LNCAP (cell line): ENCODE data around the gene SPOCD1.

Source experiments
- TF ChIP-seq, protein P1 (sequence below): fragments of 450-650 bp; IDR thresholded peaks from 2 replicates; pipeline ENCODE4 v1.5.1; 2017; ENCODE audit warnings: mild to moderate bottlenecking

Gene SPOCD1

GRCh38 chr1:31762726-31763670, 52.8 kb downstream of the SPOCD1 start:
- TF ChIP-seq, protein P1, sequence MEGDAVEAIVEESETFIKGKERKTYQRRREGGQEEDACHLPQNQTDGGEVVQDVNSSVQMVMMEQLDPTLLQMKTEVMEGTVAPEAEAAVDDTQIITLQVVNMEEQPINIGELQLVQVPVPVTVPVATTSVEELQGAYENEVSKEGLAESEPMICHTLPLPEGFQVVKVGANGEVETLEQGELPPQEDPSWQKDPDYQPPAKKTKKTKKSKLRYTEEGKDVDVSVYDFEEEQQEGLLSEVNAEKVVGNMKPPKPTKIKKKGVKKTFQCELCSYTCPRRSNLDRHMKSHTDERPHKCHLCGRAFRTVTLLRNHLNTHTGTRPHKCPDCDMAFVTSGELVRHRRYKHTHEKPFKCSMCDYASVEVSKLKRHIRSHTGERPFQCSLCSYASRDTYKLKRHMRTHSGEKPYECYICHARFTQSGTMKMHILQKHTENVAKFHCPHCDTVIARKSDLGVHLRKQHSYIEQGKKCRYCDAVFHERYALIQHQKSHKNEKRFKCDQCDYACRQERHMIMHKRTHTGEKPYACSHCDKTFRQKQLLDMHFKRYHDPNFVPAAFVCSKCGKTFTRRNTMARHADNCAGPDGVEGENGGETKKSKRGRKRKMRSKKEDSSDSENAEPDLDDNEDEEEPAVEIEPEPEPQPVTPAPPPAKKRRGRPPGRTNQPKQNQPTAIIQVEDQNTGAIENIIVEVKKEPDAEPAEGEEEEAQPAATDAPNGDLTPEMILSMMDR, result peak; percentile 74

GRCh38 chr1:31762323-31762722, 53.5 kb downstream of the SPOCD1 start:
- TF ChIP-seq, protein P1, result no peak

GRCh38 chr1:31761883-31762282, 53.9 kb downstream of the SPOCD1 start:
- TF ChIP-seq, protein P1, result no peak

DNA sequence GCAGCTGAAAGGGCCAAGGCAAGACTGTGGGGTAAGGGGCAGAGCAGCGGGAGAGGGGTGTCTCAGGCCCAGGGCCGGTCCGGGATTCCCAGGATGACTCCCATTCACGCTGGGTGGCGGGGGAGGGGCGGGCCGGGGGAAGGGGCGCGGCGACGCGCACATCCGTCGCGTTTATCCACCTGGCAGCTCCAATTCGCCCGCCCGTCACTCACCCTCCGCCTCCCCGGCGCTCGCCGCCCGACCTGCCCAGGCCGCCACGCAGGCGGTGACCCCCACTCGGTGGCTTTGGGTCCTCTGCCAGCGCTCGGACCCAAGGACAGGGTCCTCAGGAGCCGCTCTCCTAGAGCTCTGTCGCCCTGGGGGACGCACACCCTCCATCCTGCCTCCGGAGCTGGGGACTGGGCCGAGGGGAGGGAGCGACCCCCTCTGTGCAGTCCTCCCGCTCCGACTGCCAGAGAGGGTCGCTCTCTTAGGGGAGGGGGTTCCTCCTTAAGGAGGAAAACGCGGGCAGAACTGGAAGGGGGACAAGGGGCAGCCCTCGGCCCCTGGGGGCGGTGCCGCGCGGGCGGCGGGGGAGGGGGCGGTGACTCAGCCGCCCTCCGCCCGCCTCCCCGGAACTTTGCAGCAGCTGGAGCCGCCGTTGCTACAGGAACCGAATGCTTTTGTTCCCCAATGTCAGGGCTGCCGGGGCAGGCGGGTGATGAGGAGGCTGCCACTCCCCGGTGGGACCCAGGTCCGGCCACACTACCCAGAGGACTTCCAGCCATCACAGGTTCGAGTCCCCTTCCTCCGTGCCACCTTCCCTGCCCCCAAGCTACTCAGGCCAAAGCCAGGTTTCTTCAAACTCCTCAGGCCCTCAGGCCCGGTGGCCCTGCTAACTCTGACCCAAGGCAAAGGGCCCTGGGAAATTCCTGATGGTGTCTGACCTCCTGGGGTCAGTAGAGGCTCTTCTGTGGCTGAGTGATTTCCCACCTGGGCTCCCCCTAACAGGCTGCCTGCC, 55.1 kb downstream of the SPOCD1 start:
- TF ChIP-seq, protein P1, result no peak

DNA sequence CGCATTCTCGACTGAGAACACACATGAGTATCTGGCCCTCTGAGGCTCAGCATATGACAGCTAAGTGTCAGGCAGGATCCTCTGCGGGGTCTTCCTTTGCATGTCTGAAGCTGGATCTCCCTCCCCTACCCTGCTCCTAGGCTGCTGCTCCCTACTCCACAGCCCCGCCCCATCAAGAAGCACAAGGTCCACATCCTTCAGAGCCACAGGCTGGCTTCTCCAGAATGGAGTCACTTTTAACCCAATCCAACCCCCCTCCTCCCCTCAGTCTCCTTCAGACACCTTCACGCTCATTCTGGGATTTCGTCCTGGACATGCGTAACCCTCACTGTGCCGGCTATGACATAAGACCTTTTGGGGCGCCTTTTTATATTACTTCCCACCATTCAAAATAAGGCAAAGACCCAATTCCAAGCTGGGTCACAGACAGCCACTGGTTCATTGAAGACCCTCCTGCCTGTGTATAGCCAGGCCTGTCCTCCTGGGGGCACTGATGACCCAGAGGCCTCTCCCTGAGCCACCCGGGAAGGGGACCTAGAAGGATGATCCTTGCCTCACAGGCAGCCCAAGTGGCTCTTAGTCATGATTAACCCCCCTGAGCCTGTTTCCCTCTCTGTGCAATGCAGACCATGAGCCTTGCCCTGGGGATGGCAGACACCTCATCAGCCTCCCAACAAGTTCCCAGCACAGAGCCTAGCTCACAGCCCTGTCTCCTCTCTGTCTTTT, 56.4 kb downstream of the SPOCD1 start:
- TF ChIP-seq, protein P1, result no peak

DNA sequence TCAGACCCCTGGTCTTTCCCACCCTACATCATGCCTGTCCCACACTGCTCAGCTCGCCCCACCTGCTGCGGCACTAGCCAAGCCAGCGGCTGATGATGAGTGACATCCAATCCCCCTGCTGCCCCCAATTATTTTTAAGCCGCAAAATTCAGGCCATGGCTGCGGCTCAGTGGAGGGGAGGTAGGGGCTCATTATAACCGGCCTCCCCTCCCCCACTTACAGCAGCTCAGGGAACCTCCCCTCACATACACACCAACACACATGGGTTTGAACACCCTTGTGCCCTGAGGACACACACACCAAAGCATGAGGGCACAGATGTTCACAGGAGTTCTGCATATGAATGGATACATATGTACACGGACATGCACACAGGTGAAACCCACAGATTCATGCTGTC, 57.0 kb downstream of the SPOCD1 start:
- TF ChIP-seq, protein P1, result no peak

DNA sequence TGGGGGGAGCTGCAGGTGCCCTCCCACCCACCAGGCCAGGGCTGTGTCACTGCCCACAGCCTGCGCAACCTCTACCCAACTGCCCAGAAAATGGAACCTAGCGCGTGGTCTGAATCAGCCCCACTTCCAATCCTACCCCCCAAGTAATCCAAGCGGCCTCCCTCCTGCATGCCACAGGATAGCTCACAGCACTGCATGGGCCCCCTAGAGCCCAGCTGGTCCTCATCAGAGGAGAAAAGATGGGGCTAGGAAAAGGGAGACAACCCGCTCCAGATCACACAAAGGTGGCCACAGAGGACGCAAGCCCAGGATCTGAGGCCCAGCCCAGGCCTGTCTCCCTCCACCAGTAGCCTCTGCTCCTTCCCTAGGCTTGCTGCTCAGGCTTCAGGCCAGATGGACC, 57.8 kb downstream of the SPOCD1 start:
- TF ChIP-seq, protein P1, result no peak
